K562 (cell line): Measurements from ENCODE around the gene HAPLN2. TPM values are rescaled to one million over a fixed set of nuclear protein-coding genes. Genes with fewer than 3 reads are reported as not detected.
A peak's percentile ranks its signal among the peaks of the same experiment; 100 is the strongest.

Experiments
- ARID3B ChIP-seq: fragments of 250-450 bp; sonication (Bioruptor Pico); IDR thresholded peaks from 2 replicates; pipeline ENCODE4 v1.4.0; 2020; ENCODE audit warnings: borderline replicate concordance
- ATF2 ChIP-seq: sonication (generic); formaldehyde crosslinking; IDR thresholded peaks from 2 replicates; pipeline ENCODE4 v1.8.1; 2022; ENCODE audit warnings: missing genetic modification reagents
- BMI1 ChIP-seq: fragments of 150-350 bp; IDR thresholded peaks from 2 replicates; pipeline ENCODE4 v1.6.1; 2014; ENCODE audit warnings: low read length
- CHAMP1 ChIP-seq: fragments of 450-650 bp; IDR thresholded peaks from 2 replicates; pipeline ENCODE4 v1.6.1; 2016; ENCODE audit warnings: mild to moderate bottlenecking
- CLOCK ChIP-seq: fragments of 250-450 bp; sonication (Bioruptor Pico); IDR thresholded peaks from 2 replicates; pipeline ENCODE4 v1.4.0; 2020; ENCODE audit warnings: mild to moderate bottlenecking, moderate library complexity, borderline replicate concordance
- DLX4 ChIP-seq: fragments of 250-450 bp; sonication (Bioruptor Pico); IDR thresholded peaks from 2 replicates; pipeline ENCODE4 v1.6.1; 2021; ENCODE audit warnings: mild to moderate bottlenecking
- HMGXB4 ChIP-seq: sonication (generic); formaldehyde crosslinking; IDR thresholded peaks from 2 replicates; pipeline ENCODE4 v1.8.1; 2023; ENCODE audit warnings: mild to moderate bottlenecking, missing genetic modification reagents
- PREB ChIP-seq: sonication (generic); formaldehyde crosslinking; IDR thresholded peaks from 2 replicates; pipeline ENCODE4 v1.8.1; 2023; ENCODE audit warnings: mild to moderate bottlenecking, missing genetic modification reagents
- RHOXF2B ChIP-seq: fragments of 250-450 bp; sonication (Bioruptor Pico); conservative IDR thresholded peaks from 2 replicates; pipeline ENCODE4 v1.5.1; 2021
- SP2 ChIP-seq: IDR thresholded peaks from 2 replicates; pipeline ENCODE4 v1.6.1; 2011; ENCODE audit warnings: mild to moderate bottlenecking, low read depth, low read length, moderate library complexity; ENCODE audit not compliant: poor library complexity, severe bottlenecking; ENCODE audit errors: extremely low read depth
- ZNF133 ChIP-seq: fragments of 250-450 bp; sonication (Bioruptor Pico); IDR thresholded peaks from 2 replicates; pipeline ENCODE4 v1.4.0; 2020; ENCODE audit warnings: mild to moderate bottlenecking
- ZNF707 ChIP-seq: fragments of 250-450 bp; sonication (Bioruptor Pico); conservative IDR thresholded peaks from 2 replicates; pipeline ENCODE4 v1.8.0; 2022; ENCODE audit warnings: inconsistent platforms, mild to moderate bottlenecking, moderate library complexity
- ZNF764 ChIP-seq: fragments of 250-450 bp; sonication (Bioruptor Pico); IDR thresholded peaks from 2 replicates; pipeline ENCODE4 v1.4.0; 2020; ENCODE audit warnings: low read depth, mild to moderate bottlenecking, moderate library complexity
- ZSCAN32 ChIP-seq: fragments of 450-650 bp; formaldehyde crosslinking; IDR thresholded peaks from 2 replicates; pipeline ENCODE4 v1.4.0; 2020; ENCODE audit warnings: mild to moderate bottlenecking, moderate library complexity
- polyA plus RNA-seq, 8 experiments: library from polyadenylated mRNA; depleted of rRNA in 4 of 8; stranded (reverse) in 5 of 8; unstranded in 3 of 8; fragments of >200 nt; fragmentation: Nextera tagmentation in 2 of 8; fragmentation: Illumina TruSeq in 1 of 8; extraction: Ambion mirVana in 2 of 8; extraction: Trizol in 1 of 8; gene quantifications; 2 replicates each; pipeline versions ENCODE4 v1.2.1 to v1.2.3, GENCODE V29; 2011 to 2014; ENCODE audit warnings: inconsistent platforms in 1 of 8, missing spikeins in 1 of 8
- total RNA-seq, 7 experiments: library from RNA; depleted of rRNA in 6 of 7; stranded (reverse); fragments of >200 nt in 6 of 7; fragmentation: Illumina TruSeq in 2 of 7; extraction: Trizol in 2 of 7; gene quantifications; 2 replicates each; pipeline versions ENCODE4 v1.2.1 to v1.2.3, GENCODE V29; 2011 to 2021; ENCODE audit warnings: low replicate concordance in 1 of 7

HAPLN2 gene
- total and polyA plus RNA-seq, 9 of the 15 experiments (the other 6 are each of a cell fraction or from before 2014, with no cell fraction given): 0.14 to 5.2 (median 3.8) TPM; not detected in 4

GRCh38 chr1:156659988-156660751 is 41.0 kb downstream of the HAPLN2 start (continued):
- TF ChIP-seq ARID3B (CRISPR knock-in tag): no peak
- peak; percentile 92 for TF ChIP-seq ATF2 (CRISPR knock-in tag)
- no peak for TF ChIP-seq ZNF764 (CRISPR knock-in tag)
- no peak for TF ChIP-seq CHAMP1
- TF ChIP-seq PREB (CRISPR knock-in tag): no peak
- TF ChIP-seq ZNF133: no peak
- no peak for TF ChIP-seq CLOCK (CRISPR knock-in tag)
- peak; percentile 6 for TF ChIP-seq SP2
- TF ChIP-seq BMI1: no peak
- TF ChIP-seq ZSCAN32 (CRISPR knock-in tag): no peak
- TF ChIP-seq DLX4 (CRISPR knock-in tag): no peak
- no peak for TF ChIP-seq ZNF707 (CRISPR knock-in tag)
- no peak; the same call in 1 of the 2 replicates for TF ChIP-seq HMGXB4 (CRISPR knock-in tag)
- TF ChIP-seq RHOXF2B (CRISPR knock-in tag): no peak
